HG02798 (cell line): ENCODE data around the gene CHGA.

Experiments used
- ATAC-seq: cut with Tn5 transposase; IDR thresholded peaks from one replicate; pipeline ENCODE4 v1.9.1; 2021; ENCODE audit warnings: mild to moderate bottlenecking; ENCODE audit not compliant: unreplicated experiment, poor library complexity

The CHGA gene

DNA sequence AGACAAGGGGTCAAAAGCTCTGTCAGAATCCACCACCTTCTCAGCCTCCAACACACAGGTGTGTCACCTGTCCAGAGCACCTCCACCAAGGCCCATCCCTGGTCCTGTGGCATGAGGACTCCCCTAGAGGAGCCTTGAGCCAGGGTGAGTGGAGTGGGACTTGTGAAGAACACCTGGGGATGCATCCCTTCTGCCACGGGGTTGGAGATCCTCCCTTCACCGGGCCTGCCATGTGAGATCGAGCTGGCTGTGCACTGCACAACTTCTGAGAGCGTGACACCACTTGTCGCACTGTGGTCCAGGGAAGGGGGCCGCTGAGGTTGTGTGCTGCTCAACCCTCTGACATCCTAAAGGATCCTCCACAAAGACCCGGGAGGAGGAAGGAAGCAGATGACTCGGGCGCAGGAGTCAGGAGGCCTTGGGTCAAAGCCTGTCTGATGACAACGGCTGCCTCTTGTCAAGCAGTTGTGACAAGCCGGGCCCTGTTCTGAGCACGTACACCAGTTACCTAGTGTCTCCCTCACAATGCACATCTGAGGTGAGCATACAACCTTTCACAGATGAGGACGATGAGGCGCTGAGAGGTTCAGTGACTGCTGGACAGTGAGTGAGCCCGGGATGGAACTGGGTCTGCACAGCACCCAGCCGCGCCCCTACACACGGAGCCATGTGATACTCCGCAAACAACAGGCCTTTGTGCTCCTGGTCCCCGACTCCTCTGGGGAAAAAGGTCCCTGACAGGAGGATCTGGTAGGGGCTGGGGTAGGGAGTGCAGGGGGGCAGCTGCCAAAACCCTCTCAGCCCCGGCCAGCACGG is 35.6 kb downstream of the CHGA start:
- ATAC-seq = no peak

DNA sequence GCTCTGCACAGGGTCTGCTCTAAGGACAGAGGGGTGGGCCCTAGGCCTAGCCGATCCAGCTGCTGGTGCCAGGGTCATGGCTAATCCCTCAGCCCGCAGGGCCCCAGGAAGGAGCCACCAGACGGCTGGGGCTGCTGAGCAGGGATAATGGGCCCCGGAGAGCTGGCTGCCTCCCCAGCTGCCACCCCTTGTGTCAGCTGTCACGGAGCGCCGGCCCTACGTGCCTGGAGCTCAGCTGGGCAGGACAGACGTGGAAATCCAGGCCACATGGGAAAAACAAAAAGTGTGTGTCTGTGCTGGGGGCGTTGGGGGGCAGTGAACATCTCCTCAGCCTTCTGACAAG is 36.2 kb downstream of the CHGA start:
- no peak for ATAC-seq

DNA sequence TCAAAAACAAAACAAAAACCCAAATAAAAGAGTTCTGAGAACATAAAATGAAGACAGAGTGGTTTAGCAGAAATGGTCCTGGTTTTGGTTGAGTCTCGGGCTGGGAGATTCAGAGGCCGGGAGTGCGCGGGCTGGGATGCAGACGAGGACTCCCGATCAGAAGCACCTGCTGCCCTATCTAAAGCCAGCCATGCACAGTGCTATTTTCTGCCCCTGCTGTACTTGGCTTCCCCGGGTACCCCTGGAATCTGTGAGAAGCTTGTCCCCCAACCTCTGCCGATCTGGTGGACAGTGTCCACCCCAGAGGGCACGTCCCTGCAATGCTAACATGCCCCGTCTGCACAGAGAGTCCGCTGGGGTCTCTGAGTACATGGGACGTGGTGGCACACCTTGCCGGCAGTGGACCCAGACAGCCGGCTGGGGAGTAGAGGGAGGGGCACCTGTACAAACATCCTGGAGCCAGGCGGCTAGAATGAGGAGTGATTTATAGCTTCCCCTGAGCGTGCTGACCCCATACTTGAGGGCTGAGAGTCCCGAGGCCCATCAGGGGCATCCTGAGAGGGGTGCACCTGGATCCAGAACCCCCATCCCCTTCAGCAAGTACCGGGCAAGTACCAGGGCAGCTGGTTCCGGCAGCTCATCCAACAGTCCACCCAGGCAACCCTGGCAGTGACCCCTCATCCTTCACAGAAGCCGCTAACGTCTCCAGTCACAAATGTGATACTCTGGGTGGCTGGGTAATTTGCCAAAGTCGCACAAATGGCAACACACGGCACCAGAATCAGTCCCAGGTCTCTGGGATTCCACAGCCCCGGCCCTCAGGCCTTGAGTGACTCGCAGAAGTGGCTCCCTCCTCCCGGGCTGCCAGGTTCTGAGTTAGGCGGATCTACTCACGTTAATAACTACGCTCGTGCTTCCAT is 37.1 kb downstream of the CHGA start:
- ATAC-seq = no peak

DNA sequence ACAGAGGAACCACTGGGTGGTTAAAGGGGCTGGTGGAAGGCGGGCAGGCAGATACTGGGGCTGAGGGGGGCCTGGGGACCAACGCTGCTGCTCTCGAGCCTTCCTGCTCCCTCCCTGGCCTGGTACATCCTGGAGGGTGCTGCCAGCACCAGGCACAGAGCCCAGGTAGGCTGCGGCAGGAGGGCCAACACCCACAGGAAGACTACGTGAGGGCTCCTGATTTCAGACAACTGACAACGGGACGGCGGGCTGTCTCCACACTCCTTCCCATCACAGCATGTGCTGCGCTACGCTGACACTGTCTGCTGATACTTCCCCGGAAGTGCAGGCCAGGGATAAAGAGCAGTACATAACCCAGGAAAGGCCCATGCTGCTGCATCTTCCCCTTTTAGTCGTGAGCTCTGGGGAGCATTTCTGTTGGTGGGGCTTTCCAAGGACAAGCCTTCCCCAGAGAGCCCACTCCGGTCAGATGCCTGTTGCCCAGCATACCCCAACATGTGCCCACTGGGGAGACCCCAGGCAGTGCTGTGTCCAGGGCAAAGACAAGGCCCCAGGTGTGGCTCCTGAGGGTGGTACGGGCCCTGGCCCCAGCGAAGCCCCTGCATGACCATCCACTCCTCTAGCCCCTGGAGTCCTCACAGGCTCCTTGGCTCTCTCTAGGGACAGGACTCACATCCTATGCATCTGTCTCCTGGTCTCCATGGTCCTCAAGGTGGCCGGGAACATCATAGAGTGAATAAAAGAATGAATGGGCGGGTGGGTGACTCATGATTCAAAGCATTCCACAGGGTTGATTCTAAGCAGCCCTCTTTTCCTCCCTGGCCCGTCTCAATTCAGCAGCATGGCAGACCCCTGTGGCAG is 38.0 kb downstream of the CHGA start:
- no peak for ATAC-seq

DNA sequence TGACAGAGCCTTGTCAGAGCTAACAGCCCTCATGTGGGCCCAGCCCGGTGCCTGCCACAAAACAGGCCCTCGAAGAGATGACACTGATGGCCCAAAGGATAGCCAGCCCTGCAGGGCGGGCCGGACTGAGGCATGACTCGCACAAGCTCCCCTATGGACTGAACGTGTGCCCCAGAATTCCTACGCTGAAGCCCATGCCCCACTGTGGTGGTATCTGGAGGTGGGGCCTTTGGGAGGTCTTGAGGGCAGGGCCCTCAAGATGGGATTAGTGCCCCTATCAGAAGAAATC is 38.6 kb downstream of the CHGA start:
- ATAC-seq = no peak

DNA sequence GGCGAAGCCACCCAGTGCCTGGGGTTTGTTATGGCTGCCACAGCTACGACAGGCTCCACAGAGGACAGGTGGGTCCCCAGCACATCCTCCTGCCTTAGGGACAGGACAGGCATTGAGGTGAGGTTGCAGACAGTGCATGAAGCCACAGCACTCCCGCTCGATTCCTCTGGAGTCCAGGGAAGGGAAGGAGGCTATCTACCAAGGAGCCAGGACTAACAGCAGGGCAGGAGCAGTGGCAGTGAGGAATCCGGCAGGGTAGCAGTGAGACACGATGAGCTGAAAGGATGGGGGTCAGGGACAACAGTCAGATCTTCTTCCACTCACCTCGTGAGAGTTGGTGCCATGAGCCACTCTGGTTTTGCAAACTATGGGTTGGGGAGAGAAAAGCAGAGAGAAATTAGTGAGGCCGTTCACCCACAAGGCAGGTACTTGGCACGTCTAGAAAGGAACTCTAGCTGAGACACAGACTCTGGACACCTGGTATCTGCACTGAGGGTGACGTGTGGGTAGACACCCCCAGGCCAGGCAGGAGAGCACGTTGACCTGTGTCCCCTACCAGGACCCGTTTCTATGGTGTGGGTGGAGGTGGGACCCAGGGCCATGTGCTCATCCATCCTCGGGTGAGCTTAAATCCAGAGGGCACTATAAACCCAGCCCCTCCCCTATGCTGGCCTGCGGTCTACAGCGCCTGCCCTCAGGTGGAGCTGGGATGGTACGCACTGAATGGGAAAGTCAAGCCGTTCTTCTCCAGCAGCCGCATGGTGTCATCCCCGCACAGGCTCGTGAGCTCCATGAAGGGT is 39.3 kb downstream of the CHGA start:
- no peak for ATAC-seq

DNA sequence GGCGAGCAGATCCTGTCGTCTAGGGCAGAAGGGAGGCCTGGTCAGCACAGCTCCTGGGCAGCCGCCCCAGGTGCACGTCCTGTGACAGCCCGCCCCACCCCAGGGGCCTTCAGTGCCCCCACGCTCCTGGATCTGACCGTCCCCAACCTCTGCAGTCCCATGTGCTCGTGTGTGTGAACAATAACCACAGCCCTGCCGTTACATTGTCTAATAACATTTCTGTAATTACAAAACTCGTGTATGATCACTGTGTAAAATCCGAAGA is 39.8 kb downstream of the CHGA start:
- ATAC-seq = no peak

DNA sequence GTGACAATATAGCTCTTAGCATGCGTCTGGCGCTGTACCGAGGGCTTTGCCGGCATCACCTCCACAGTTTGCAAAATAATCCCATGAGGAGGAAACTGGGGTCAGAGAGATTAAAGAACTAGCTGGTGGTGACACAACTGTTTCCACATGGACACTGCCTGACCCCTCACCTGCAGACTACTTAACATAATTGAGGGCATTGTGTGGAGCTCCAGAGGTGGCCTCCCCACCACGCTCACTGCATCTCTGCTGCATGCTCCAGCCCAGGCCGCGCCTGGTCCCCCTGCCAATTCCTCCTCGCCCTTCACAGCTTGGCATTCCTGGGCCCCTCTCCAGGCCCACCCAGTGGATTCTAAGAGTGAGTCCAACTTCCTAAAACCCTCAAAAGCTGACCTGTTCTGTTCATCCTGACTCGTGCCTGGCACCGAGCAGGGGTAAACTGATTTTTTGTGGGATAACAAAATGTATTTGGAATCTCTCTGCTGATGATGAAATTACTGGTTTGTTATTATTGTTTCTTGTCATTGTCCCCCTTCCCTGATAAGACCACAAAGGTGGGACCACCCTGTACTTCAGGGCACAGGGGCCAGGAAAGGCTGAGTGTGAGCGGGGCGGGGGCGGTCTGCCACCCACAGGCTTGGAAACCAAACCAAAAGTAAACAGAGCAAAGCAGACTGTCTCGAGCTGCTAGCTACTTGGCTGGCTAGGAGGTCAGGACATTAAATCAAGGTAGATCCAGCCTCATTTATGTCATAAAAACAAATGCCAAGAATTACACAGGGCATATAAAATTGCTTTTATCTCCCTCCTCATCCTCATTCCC is 40.6 kb downstream of the CHGA start:
- no peak for ATAC-seq

DNA sequence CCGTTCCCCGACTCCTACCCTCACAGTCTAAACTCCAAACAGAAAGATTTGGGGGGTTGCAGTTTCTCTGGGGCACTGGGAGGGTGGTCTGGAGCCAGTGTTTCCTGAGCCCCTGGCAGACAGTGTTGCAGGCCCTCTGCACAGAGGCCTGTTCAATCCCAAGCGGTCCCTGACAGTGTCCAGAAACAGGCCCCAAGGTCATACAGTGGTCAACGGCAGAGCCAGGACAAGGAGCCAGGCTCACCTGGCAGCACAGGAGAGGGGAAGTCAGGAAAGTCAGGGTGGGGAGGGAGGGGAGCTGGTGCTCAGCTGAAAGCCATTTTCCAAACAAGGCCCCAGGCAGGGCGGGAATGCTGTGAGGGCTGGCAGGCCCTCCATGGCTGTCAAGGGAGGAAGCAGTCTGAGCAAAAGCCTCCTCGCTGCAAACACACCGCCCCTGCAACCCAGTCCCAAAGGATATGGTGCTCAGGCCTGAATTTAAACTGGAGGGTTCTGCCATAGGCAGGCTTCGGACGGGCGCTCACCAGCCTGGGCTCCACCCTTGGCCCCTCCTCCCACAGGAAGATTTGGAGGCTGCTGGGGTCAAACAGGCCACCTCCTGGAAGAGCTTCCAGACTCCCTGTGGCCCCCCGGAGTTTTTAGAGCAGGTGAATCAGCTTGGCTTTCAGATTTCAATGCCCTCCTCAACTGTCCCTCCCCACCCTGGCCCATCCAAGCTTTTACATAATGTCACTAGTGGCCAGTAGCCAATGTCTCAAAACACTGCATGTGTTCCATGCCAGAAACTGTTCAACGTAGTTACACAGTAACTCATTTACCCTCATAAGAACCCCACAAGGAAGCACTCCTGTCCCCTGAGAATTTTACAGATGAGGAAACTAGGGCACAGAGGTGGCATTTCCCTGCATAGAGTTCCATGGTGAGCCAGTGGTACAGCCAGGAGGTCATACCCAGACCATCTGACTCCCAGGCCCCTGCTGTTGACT is 41.5 kb downstream of the CHGA start:
- no peak for ATAC-seq

DNA sequence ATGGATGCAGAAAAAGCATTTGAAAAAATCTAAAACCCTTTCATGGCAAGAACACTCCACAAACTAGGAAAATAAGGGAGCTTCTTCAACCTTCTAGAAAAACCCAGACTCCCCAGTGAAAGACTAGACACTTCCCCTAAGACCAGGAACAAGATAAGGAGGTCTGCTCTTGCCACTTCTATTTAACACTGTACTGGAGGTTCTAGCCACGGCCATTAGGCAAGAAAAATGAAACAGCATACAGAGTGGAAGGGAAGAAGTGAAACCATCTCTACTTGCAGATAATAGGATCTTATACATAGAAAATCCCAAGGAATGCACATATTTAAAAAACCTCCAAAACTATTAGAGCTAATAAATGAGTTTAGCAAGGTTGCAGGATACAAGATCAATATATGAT is 42.3 kb downstream of the CHGA start:
- no peak for ATAC-seq

DNA sequence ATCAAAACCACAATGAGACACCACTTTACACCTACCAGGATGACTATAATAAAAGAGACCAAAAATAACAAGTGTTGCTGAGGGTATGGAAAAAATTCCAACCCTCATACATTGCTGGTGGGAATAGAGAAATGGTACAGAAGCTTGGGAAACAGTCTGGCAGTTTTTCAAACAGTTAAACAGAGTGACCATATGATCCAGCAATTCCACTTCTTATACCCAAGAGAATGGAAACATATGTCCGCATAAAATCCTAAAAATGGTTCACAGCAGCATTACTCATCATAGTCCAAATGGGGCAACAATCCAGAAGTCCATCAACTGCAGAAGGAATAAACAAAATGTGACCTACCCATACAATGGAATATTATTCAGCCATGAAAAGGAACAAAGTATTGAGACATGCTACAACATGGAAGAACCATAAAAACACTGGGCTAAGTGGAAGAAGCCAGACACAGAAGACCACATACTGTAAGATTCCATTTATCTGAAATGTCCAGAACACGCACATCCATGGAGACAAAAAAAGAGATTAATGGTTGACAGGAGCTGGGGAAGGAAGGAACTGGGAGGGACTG is 44.5 kb downstream of the CHGA start:
- ATAC-seq = no peak

DNA sequence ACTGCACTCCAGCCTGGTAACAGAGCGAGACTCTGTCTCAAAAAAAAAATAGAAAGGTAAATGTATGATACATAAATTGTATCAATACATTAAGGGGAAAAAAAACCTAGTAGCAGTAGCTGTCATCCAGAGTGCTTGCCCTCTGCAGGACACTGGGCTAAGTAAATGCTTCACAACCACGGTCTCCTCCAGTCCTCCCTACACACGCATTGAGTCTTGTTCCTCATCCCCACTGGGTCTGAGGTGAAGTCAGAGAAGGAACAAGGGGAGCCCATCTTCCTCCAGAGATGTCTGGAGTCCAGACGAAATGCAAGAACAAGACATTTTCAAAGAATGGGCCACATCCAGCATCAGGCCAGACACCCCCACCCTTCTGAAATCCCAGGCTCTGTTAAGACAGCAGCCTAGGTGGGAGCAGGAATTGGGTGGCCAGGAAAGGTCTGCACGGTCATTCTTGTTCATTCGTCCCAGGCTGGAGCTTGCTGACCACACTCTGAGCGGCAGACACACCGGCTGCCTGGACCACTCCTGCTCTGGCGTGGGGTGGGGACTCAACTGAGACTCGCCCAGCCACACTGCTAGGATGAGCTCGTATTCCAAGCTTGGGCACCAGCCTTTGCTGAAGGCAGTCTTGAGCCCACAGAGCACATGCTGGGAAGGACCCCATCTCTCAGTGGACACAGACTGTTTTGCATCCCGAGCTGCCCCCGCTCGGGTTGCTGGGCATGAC is 45.5 kb downstream of the CHGA start:
- ATAC-seq = no peak

DNA sequence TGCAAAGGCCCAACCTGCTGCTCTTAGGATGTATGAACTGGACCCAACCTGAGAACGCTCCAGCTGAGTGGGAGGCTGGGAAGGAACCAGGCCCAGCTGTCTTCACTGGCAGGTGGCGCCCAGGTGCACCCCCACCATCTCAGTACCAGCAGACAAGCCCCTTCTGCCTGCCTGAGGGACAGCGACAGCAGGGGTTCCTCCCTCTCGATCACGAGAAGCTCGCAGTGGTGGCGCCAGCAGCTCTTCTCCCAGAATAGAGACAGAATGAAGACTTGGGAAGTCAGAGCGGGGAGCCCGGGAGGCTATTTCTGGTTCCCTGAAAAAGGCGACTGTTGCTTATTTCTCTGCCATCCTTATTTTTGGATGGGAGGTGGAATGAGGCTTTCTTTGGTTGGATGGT is 46.5 kb downstream of the CHGA start:
- no peak for ATAC-seq

DNA sequence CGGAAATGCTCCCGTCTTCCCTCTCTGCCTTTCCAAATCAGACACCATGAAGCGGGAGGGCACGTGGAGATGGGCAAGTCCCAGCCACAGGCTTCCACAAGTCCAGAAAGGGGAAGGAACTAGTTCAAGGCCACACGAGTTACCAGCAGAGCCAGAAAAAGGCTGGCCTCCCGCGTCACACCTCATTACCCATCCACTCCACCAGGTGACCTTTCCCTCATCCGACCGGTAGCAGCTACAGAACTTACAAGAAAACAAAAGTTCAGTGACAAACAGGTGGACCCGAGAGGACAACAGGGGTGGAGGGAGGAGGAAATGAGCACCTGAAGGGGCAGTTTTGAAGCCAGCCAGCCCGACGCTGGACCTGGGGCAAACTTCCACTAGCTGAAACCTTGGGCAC is 46.9 kb downstream of the CHGA start:
- ATAC-seq = no peak

DNA sequence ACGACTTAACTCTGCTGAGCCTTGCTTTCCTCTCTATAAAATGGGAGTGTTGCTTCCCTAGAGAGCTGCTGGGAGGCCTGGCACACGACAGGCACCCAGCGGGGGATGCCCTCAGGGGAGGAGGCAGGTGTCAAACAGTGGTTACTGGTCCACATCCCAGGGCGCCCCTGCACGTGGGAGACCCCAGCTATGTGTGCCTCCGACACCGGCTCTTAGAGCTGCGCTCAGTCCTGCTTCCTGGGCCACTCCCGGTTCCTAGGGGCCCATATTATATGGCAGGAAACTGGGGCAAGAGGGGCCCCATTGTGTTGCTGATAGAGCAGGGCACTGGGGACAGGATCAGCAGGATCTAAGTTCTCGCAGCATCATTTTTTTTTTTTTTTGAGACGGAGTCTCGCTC is 47.3 kb downstream of the CHGA start:
- no peak for ATAC-seq

DNA sequence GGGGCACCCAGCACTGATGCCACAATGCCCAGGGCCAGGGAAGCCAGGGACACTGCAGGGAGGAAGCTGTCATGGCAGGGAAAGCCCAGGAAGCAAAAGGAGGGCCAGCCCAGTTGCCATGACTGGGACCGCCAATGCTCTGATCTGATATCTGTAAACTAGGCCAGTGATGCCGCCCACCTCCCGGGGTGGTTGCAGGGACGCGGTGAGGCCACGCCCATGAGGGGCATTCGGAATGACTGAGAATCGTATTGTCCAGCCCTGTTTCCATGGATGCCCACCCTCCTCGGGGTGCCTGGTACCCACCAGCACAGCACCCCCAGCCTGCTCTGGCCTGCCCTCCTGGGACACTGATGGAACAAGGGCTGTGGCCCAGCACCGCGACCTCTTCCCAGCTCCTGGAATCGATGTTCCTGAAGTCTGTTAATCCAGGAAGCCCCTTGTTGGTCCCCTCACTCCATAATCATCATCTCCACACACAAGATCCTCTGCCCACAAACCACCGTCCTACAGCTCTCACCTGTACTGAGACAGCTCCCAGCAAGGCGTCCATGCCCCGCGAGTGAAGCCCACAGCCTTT is 48.7 kb downstream of the CHGA start:
- no peak for ATAC-seq

DNA sequence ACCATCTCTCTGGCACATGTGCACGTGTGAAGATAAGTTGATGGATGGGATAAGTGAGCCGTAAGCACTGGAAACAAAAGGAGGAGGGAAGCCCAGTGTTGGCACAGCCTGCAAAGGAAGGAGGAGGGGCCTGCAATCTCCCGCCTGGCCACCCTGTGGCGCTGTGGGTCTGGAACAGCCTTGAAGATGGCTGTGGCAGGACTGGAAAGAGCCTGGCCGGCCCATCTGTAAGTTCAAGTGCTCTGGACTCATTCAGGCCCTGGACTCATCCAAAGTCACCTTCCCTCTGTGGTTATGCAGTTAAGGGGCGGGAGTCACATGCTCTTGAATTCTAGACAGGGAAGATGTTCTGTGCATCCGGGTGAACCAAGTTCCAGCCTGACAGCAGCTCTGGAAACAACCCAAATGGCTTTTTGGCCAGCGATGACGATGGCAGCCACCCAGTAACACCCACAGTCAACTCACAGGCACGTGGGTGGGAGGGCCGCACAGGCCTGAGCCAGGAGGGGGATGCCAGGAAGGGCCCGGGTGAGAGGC is 50.4 kb downstream of the CHGA start:
- no peak for ATAC-seq
